ENCODE data around the gene AGPAT2. TPM values are rescaled to one million over a fixed set of nuclear protein-coding genes. Genes with fewer than 3 reads are reported as not detected.

The AGPAT2 gene
- total RNA-seq, 1 donor from 2014 or later: 213 TPM

- ATAC-seq (peak; percentile 0), DNase-seq (ENCODE audit: low spot score) (no peak)
Observed at GRCh38 chr9:136675477-136676296, 11.6 kb downstream of the AGPAT2 start.

GRCh38 chr9:136674786-136675349 lies 12.4 kb downstream of the AGPAT2 start:
- peak; percentile 93 for DNase-seq (ENCODE audit: low spot score)
- peak; percentile 49 for ATAC-seq

GRCh38 chr9:136673975-136674785 lies 13.1 kb downstream of the AGPAT2 start:
- DNase-seq (ENCODE audit: low spot score) (no peak), ATAC-seq (no peak)

GRCh38 chr9:136673088-136673974 lies 13.9 kb downstream of the AGPAT2 start:
- no peak for DNase-seq (ENCODE audit: low spot score)
- no peak for ATAC-seq

- ATAC-seq: peak; percentile 37
- DNase-seq (ENCODE audit: low spot score): peak; percentile 81
Observed at GRCh38 chr9:136672431-136673087, 14.7 kb downstream of the AGPAT2 start.

- ATAC-seq (peak; percentile 29), DNase-seq (ENCODE audit: low spot score) (no peak)
Observed at GRCh38 chr9:136671646-136672430, 15.4 kb downstream of the AGPAT2 start.

- DNase-seq (ENCODE audit: low spot score) (no peak), ATAC-seq (peak; percentile 2)
Observed at GRCh38 chr9:136671254-136671614, 16.0 kb downstream of the AGPAT2 start.

GRCh38 chr9:136670576-136671253 lies 16.5 kb downstream of the AGPAT2 start:
- DNase-seq (ENCODE audit: low spot score) (no peak), ATAC-seq (peak; percentile 2)

GRCh38 chr9:136669791-136670464 lies 17.3 kb downstream of the AGPAT2 start:
- DNase-seq (ENCODE audit: low spot score) (no peak), ATAC-seq (no peak)

- ATAC-seq: peak; percentile 0
- no peak for DNase-seq (ENCODE audit: low spot score)
Observed at GRCh38 chr9:136668983-136669790, 18.1 kb downstream of the AGPAT2 start.

- DNase-seq (ENCODE audit: low spot score) (no peak), ATAC-seq (no peak)
Observed at GRCh38 chr9:136667940-136668760, 19.1 kb downstream of the AGPAT2 start.

- DNase-seq (ENCODE audit: low spot score): no peak
- ATAC-seq: no peak
Observed at GRCh38 chr9:136667214-136667939, 19.9 kb downstream of the AGPAT2 start.

GRCh38 chr9:136666372-136667213 lies 20.7 kb downstream of the AGPAT2 start:
- ATAC-seq (no peak), DNase-seq (ENCODE audit: low spot score) (no peak)

GRCh38 chr9:136665704-136666371 lies 21.4 kb downstream of the AGPAT2 start:
- ATAC-seq: no peak
- no peak for DNase-seq (ENCODE audit: low spot score)

Measured in left lobe of liver (tissue), 2 donors.